NCI-H2081 (cell line): ENCODE measurements around the gene SNX19.
A peak's percentile ranks its signal among the peaks of the same experiment; 100 is the strongest.

Experiments used
- DNase-seq, 2 experiments: peaks; one replicate each; lab custom pipeline; 2025; lab: John Stamatoyannopoulos, UW

SNX19 gene

DNA sequence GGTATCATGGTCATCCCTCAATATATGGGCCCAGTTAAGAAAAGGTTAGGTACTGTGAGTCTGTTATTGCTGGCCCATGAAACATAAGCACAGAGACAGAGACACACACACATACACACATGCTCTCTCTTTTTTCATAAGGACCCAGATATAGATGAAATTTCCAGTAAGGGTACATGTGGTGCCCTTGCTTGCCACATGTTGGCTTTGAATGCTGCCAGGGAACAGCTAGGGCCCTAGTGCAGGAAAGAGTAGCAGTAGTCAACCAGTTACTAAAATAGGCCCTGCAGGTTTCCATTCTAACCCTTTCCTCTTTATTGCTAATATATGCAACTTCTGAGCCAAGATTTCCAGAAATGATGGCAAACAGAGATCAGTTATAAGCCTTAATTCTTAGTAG, 9.1 kb downstream of the SNX19 start:
- no peak for DNase-seq

DNA sequence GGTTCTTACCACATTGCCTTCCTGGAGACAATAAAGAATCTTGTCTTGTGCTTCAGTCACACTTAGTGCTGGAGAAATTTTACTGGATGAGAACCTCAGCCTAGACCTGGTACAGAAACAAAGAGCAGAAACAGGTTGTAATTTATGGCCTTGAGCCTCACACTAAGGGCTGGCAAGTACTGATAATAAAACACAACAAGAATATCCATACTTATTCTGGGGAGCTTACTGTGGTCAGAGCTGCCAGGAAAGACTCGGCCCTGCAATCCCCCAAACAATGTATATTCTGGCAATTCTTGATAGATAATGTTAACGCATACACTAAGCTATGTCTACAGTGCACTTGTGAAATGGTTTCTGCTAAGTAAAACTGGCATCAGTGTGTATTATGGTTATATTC, 9.7 kb downstream of the SNX19 start:
- no peak for DNase-seq

DNA sequence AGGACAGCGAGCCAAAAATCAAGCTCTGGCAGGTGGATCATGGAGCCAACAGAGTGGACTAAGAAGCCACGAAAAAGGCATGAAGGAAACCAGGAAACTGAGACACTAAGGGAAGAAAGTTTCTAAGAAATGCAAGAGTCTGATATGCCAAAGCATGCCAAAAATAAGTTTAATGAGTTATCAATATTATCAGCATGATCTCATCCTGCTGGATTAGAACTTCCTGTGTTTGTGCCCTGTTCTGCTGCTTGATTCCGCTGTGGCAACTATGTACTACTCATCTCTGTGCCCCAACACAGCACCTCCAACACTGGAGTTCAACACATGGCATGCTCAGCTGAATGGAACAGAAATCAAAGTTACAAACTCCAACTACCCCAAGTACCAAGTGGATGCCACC, 10.8 kb downstream of the SNX19 start:
- DNase-seq = no peak

DNA sequence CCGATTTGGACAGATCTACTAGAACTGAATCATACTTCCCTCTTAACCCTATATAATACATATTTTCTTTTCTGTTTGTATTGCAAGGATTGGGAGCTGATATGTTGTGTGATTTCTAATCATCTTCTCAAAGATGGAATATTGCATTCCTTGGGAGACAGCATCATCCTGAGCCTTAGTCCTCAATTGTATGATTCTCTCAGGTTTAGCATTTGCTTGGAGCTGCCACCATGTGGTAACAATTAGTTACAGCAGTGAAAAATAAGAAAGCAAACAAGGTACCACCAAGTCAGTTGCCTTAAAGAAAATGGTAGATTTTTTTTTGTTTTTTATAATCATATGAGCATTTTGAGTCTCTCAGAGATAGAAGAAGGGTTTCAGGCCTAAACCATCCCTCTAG, 11.9 kb downstream of the SNX19 start:
- no peak for DNase-seq

DNA sequence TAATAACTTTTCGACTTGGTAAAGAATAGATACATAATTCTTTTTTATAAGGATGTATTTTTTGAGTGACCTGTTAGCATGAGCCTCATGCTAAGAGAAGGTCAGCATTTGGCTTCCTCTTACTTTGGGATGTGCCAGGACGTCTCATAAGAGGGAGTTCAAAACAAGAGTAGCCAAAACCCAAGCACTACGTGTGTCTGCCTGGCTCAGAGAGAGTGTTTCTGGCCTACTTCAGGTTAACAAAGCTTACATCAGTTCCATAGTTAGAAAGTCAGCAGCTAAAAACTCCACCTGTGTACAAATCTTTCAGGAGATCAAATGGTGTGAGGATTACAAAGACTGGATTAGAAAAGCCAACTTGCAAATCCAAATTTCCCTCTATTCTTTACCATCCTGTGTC, 13.9 kb downstream of the SNX19 start:
- DNase-seq = no peak

DNA sequence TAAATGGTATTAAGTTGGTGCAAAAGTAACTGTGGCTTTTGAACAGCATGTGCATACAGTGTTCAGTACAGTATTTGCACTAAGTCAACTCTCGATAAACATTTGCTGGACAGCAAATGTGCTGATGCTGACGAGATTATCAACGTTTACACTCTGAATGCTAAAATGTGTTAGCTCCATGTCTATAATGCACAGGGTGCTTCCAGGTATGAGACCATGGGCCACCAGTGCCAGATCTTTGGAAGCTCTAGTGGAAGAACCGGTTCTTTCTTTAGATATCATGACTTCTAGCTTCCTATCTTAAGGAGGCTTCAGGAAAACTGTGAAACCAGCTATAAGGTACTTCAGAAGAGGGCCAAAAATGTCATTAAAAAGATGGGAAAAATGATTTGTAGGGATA, 17.2 kb downstream of the SNX19 start:
- DNase-seq = no peak

DNA sequence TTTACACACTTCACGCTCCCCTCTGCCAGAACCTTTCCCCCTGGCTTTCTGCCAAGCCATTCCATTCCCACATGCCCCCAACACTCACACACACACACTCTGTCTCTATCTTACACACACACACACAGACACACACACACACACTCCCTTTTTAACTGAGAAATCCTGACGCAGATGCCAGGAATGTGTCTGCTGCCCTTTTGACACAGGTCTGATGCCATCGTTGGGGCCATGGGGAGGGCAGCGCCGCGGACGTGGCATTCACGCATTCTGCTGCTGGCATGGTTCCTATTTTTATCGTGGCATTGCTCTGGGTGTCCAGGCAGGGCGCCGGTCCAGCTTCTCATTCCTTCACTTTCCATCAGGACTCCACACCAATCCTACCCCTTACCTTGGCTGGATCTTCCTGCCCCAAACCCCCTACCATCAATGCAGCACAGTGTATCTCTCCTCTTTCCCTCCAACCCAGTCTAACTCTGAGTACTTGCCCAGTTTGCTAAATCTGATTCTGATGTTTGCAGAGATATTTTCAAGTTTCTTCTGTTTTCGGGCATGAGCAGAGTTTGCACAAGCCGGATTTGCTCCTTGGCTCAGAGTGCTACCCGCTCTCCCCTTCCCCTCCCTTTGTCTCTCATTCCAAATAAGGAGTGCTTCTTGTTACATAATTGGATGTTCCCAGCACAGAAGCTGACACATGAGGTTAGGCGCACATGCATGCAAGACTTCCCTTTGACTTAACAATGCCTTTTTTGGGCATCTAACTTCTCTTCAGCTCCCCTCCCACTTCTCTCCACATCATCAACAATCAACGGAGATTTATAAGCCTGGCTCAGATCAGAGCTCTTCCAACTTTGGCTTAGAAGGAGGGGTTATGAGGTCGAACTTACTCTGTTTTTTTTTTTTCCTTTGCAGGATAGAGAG, 18.8 kb downstream of the SNX19 start:
- DNase-seq = no peak

DNA sequence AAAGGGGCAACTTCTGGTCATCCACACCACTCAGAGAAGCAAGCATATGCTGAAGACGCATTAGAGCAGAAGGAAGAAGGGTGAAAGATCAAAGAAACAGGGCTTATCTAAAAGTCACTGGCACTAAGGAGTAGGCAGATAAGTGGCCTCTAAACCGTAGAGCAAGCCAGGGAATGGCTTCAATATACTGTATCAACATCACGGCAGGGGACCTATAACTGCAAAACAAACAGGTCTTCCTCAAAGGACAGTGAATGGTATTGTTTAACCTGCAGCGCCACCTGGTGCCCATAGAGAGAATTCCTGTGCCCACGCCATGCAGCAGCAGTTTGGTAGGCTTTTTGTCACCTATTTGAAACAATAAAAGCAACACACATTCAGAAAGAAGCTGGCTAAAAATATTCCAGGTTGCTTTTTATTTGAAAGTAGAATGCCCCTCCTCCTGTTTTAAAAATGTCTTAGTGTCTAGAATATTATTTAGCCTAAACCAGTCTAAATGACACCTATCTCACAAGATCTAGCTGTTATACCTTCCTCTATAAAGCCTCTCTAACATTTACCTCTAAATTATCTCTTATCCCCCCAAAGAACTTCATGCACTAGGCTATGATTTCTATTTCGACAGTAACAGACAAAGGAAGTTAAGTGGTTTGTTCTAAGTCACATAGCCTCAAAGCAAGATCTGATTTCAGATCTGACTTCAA, 21.8 kb downstream of the SNX19 start:
- peak; percentile 92 to 95 for DNase-seq

DNA sequence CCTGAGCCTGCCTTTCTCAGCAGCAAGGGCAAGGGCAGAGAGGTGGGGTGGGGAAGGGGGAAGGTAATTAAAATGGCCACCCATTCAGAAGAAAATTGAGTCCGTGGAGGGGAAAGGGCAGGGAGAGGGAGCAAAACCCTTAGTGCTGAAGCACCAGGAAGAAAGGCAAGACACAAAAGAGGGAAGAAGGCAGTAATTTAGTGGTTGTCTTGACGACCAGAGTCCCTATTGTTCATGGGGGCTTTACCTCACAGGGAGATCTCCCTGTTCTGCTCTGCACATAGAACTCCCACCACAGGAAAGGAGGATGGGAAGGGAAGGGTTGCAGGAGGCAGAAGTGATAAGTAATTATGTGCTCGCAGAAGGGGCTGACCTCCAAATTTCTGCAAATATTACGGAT, 23.4 kb downstream of the SNX19 start:
- DNase-seq = no peak

DNA sequence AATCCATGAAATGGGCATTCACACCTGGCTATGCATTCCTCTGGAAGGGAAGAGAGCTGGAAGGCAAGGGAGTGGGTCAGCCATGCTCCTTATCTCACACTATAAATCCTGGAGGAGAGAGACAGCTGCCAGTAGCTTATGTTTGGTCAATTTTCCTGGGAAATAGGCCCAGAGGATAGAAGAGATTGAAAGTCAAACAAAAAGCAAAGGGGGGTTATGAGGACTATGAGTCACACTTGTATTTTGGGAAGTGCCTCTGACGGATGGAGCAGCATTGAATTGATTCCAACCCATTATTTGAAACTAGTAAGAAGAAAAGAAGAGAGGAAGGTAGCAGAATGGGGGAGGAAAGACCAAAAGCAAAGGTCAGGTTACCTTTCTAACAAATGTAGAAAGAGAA, 25.0 kb downstream of the SNX19 start:
- DNase-seq = no peak

DNA sequence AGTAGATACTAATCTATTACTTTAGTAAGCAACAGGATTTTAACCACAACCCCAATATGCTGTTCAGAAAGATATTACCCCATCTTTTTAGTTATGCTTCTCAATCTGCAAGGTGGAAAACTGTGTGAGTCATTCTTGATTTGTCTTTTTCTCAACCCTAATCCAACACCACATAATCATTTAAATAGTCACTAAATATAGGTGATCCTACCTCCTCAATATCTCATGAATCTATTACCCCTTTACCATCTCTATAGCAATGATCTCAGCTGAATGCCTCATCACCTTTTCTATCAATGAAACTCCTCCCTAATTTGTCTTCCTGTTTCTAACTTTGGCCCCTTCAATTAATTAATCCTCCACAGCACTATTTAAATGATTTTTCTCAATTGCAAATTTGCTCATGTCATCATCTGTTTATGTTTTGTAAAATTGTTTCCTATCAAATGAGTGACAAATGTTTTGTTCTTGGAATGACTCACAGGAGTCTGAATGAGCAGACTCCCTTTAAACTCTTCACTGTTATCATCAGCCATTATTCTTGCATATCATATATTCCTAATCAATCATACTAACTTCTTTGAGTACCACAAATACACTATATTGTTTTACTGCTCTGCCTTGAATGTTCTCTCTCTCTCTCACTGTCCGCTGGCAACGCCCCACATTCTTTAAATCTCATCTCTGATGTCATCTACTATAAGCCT, 26.1 kb downstream of the SNX19 start:
- DNase-seq = no peak

DNA sequence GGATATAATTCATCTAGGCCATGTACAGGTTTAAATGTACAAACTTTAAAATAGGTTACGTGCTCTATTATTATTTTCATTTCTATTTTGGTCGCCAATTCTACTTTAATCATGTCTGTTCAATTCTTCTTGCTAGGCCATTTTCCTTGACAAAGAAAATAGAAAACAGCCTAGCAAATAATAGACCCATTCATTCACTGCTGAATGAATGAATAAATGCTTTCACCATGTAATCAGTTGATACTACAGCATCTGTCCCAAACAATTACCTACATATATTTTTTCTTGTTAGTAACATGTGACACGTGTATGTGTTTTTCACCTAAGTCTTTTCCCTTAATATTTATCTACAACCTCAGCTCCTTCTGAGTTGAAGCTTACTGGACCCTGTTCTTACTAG, 27.5 kb downstream of the SNX19 start:
- no peak for DNase-seq

DNA sequence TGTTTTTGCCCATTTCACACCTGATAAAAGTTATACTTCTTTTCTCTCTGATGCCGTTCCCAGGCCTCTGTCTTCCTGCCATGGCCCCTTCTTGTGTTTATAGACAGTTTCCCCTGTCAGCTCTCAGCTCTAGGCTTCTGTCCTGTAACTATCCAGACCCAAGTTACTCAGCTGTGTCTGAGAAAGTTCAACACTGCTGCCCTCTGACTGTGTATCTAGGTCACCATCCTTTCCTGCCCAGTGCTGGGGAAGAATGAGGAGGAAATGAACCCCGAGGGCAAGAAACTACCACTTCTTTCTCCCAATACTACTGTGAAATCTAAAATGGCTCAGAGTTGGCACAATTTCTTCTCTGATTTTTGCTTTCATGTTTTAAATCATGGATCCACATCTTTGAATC, 29.6 kb downstream of the SNX19 start:
- no peak for DNase-seq

DNA sequence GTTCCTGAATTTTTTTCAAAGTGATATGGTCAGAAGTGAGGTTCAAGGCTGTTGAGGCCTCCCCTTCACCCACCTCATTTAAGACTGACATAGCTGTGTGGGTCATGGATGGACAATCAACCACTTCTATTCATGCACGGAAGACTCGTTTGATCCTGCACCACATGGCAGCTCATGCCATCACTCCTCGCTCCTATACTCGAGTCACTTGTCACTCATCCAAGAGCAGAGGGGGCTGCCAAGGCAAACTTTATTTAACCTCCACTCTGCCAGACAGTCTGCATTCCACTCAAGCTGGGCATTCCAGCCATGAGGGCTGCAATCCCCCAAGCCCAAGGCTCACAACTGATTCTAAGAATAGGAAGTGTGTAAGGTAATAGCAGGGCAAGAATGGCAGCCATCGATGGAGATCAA, 34.1 kb downstream of the SNX19 start:
- DNase-seq = no peak

DNA sequence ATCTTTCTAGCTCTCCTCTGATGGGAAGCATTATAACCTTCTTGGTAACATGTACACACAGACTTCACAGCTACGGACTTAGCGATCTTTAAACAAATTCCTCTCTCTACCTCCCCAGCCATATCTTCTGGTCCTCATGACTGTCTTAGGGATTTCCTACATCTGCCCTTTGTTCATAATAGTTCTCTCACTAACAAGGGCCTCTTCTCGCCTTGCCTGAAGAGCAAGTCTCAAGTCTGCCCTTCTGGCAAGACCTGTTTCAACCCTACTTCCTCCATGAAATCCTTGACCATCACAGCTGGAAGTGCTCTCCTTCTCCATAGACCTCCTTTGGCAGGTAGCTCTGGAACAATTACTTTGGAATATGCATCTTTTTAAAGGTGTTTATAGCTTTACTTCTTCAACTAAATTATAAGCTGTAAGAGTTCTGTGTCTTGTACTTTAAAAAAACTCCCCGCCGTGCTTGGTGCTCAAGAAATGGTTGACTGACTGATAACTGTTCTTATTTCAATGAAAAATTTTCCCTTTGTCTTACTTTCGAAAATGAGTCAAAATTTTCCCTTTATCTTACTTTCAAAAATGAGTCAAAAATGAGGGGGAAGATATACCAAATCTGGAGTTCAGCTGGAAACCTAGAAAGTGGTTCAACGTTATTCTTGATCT, 34.7 kb downstream of the SNX19 start:
- DNase-seq = no peak

DNA sequence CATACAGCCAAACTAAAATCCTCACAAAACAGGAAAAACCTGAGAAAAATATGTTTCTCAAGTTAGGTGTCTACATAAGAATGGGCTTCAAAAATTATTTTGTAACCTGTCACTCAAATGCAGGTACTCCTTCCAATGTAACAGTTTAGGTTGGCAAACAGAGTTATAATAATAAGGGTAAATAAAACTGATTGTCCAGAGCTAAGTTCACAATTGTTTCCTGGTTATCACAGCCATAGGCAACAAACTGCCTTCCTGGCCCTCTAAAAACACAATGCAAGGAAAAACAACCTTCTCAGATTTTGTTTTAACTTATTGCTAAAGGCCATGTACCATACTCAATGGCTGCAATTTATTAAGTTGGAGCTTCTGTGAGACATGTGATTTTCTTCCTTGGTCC, 36.4 kb downstream of the SNX19 start:
- no peak for DNase-seq

DNA sequence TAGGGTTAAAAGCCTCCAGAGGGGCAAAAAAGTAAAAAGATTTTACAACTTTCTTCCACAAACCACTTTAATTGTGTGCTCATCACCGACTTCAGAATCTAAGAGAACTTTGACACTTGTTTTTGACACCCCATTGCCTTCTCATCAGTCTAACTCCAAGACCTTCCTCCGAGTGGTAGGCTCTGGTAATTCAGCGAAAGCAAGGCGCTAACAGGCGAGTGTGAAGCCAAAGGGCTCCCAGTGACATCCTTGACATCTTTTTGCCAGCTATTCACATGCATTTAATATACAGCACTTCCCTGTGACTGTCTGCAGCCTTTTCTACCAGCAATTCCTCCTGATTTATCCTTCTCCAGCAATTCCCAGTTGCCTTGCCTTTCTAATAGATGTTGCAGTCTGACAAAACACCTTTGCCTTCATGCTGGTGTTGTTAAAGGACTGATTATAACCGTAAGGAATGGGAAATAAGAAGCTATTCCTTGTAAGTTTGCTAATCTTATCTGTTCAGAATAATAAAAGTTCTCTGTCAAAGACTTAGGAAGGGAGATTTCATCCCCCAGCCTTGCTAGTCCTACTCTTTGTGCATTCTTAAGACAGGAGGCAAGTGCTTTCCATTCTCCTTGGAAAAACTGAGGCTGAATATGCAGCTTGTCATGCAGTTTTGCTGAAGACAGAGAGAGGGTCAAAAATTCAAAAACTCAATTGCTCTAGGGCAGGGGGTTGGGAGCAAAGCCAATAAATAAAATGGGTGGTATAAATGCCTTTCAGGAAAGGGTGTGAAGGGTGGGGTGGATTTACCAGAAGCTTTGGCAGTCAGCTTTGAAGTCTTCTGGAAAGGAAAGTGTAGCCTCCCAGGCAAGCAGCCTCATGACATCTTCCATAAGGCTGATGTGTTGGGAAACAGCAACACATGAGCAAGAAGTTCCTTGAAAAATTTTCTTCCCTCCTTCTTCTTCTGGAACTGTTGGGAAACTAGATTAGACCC, 39.1 kb downstream of the SNX19 start:
- no peak for DNase-seq

DNA sequence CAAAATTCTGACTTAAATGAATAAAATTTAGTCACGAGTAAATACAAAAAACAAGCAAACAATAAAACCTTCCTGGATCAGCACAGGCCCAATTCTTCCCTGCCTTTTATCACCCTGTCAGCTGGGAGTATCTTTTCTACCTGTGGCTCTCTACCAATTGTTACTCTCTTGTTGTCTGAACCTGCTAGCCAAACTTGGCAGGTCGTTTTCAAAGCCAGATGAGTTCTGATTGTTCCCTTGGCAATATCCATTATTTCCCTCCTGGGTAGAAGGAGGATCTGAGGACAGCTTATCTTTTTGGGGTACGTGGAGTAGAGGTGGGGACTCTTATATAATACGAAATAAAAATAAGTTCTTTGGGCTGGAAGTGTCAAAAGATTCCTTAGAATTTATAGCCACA, 40.2 kb downstream of the SNX19 start:
- no peak for DNase-seq

DNA sequence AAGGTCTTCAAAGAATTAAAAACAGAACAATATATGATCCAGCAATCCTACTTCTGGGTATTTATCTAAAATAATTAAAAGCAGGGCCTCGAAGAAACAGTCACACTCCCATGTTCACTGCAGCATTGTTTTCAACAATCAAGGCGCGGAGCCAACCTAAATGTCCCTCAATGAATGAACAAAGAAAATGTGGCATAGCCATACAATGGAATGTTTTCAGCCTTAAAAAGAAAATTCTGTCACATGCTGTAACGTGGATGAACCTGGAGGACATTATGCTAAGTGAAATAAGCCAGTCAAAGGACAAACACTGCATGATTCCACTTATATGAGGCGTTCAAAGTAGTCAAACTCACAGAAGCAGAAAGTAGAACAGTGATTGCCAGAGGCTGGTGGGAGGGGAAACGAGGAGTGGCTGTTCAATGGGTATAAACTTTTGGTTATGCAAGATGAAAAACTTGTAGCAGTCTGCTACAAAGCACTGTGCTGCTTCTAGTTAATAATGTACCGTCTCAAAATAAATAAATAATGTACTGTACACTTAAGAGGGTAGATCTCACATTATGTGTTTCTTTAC, 41.2 kb downstream of the SNX19 start:
- DNase-seq = no peak

DNA sequence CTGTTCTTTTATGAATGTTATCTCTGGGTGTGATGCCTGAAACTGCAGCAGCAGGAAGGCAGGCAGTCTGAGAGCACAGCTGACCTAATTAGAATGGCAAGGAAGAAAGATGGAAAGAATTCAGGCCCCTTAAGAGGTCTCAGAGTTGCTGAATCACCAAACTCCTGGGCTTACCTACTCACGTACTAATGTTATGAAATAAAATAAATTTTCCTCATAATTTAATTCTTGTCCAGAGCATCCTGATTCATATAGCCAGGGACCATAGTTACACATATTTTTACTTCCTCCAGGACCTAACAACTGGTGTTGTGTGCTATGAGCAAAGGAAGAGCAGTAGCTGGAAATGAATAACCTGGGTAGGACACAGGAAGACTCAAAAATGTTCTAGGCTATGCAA, 41.9 kb downstream of the SNX19 start:
- DNase-seq = no peak

DNA sequence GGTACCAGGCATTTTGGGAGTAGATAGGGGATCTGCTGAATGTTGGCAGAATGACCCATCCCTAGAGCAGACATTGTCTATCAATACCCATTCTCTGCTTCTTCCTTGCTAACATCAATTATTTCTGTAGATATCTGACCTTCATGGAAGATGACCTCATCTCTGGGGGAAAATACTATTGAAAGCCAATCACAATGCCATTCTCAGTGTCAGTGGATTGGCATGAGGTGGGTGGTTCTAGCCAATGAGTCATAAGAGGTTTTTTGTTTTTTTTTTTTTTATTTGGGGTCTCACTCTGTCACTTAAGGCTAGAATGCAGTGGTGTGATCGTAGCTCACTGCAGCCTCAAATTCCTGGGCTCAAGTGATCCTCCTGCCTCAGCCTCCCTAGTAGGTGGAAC, 42.5 kb downstream of the SNX19 start:
- DNase-seq = no peak
